ENCODE results near the gene POLK.
"Not testable (repeated sequence)": the region's sequence is repeated elsewhere in the genome, so short reads cannot be mapped to it uniquely, and the experiment has no call there.

Gene POLK

GRCh38 chr5:75511435-75512382, at the start of gene POLK, which contains the start of gene CERT1:
Gene POLK (plus strand): TSS chr5:75511891.
Gene CERT1 (minus strand): TSS chr5:75511629. CDS start chr5:75511207, 422 bp downstream.
- peak; percentile 85 for DNase-seq (ENCODE audit: low read depth)

- no peak for DNase-seq (ENCODE audit: low read depth)
Observed at GRCh38 chr5:75463726-75464125, 48.0 kb upstream of the POLK start.

- DNase-seq (ENCODE audit: low read depth) = no peak
Observed at GRCh38 chr5:75465480-75465879, 46.2 kb upstream of the POLK start.

GRCh38 chr5:75466006-75466716, 45.5 kb upstream of the POLK start:
- DNase-seq (ENCODE audit: low read depth) = no peak

- DNase-seq (ENCODE audit: low read depth) = no peak
Observed at GRCh38 chr5:75468593-75468992, 43.1 kb upstream of the POLK start.

GRCh38 chr5:75469017-75469416, 42.7 kb upstream of the POLK start:
- DNase-seq (ENCODE audit: low read depth) = no peak

- DNase-seq (ENCODE audit: low read depth) = no peak
Observed at GRCh38 chr5:75471193-75471592, 40.5 kb upstream of the POLK start.

- no peak for DNase-seq (ENCODE audit: low read depth)
Observed at GRCh38 chr5:75472973-75473372, 38.7 kb upstream of the POLK start.

GRCh38 chr5:75473463-75473862, 38.2 kb upstream of the POLK start:
- no peak for DNase-seq (ENCODE audit: low read depth)

- DNase-seq (ENCODE audit: low read depth) = no peak
Observed at GRCh38 chr5:75475364-75475763, 36.3 kb upstream of the POLK start.

- no peak for DNase-seq (ENCODE audit: low read depth)
Observed at GRCh38 chr5:75481024-75481423, 30.7 kb upstream of the POLK start.

- DNase-seq (ENCODE audit: low read depth) = no peak
Observed at GRCh38 chr5:75482482-75482881, 29.2 kb upstream of the POLK start.

- no peak for DNase-seq (ENCODE audit: low read depth)
Observed at GRCh38 chr5:75484605-75485004, 27.1 kb upstream of the POLK start.

GRCh38 chr5:75489847-75490246, 21.8 kb upstream of the POLK start:
- not testable (repeated sequence) for DNase-seq (ENCODE audit: low read depth)

- no peak for DNase-seq (ENCODE audit: low read depth)
Observed at GRCh38 chr5:75491621-75492020, 20.1 kb upstream of the POLK start.

- no peak for DNase-seq (ENCODE audit: low read depth)
Observed at GRCh38 chr5:75496026-75496425, 15.7 kb upstream of the POLK start.

GRCh38 chr5:75498208-75498777, 13.4 kb upstream of the POLK start:
- no peak for DNase-seq (ENCODE audit: low read depth)

GRCh38 chr5:75498875-75499274, 12.8 kb upstream of the POLK start:
- not testable (repeated sequence) for DNase-seq (ENCODE audit: low read depth)

- not testable (repeated sequence) for DNase-seq (ENCODE audit: low read depth)
Observed at GRCh38 chr5:75505112-75505511, 6.6 kb upstream of the POLK start.

GRCh38 chr5:75507841-75508240, 3.9 kb upstream of the POLK start:
- DNase-seq (ENCODE audit: low read depth) = no peak

- DNase-seq (ENCODE audit: low read depth) = no peak
Observed at GRCh38 chr5:75509546-75509945, 2.1 kb upstream of the POLK start.

GRCh38 chr5:75509956-75510355, 1.7 kb upstream of the POLK start:
- no peak for DNase-seq (ENCODE audit: low read depth)

GRCh38 chr5:75510417-75510835, 1.3 kb upstream of the POLK start:
- no peak for DNase-seq (ENCODE audit: low read depth)
